ENCODE data around the gene CPNE5. TPM values are rescaled to one million over a fixed set of nuclear protein-coding genes. Genes with fewer than 3 reads are reported as not detected.

CPNE5 gene
- total and polyA plus RNA-seq, 2 donors (not counting 1 experiment from before 2014, with no cell fraction given): 0.02 TPM; not detected in 1

DNA sequence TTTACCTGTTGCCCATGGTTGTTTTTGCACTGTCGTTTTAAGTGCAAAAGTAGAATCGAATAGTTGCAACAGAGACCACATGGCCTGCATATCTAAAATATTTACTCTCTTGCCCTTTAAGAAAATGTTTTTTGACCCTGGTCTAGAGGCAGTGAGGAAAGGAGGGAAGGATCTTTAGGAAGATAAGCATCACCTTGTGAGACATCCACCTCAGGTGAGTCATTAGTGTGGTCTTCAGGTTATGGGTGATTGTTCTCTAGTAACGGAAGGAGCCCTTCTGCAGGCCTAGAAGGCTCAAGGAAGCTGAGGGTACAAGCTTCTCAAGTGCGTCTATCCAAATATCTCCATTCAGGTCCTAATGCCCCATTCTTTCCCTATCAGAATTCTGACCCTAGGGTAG, 148.2 kb downstream of the CPNE5 start:
- no peaks in the 10 kb centered on the region for H3K27me3 ChIP-seq (ENCODE audit: control insufficient read depth, insufficient read depth, low read length)
- H4K20me1 ChIP-seq (ENCODE audit: control insufficient read depth, extremely low read depth, insufficient read depth, low read length): no peaks in the 10 kb centered on the region
- H3K9me3 ChIP-seq (ENCODE audit: control insufficient read depth, insufficient read depth, low read depth, low read length): no peaks in the 10 kb centered on the region
- H3K4me3 ChIP-seq (replicated peaks in 1 of 4; ENCODE audit: control extremely low read depth in 1 of 4, insufficient read depth in 1 of 4, low read depth in 3 of 4, low read length in 4 of 4): no peak overlapping the region
- no peak overlapping the region for H3K4me2 ChIP-seq (ENCODE audit: extremely low read depth, insufficient read depth, low read length)
- no peak overlapping the region for H2AFZ ChIP-seq (ENCODE audit: low read length)
- H3K79me2 ChIP-seq (ENCODE audit: control insufficient read depth, insufficient read depth, low read length): no peaks in the 10 kb centered on the region
- DNase-seq (ENCODE audit: low read depth in 2 of 2): no peak
- H3K27ac ChIP-seq (ENCODE audit: insufficient read depth, low read length): no peak overlapping the region
- H3K4me1 ChIP-seq (ENCODE audit: control insufficient read depth, extremely low read depth, insufficient read depth, low read length): no peaks in the 10 kb centered on the region
- H3K9ac ChIP-seq (ENCODE audit: insufficient read depth, low read length): no peak overlapping the region
- TF ChIP-seq, protein P1, sequence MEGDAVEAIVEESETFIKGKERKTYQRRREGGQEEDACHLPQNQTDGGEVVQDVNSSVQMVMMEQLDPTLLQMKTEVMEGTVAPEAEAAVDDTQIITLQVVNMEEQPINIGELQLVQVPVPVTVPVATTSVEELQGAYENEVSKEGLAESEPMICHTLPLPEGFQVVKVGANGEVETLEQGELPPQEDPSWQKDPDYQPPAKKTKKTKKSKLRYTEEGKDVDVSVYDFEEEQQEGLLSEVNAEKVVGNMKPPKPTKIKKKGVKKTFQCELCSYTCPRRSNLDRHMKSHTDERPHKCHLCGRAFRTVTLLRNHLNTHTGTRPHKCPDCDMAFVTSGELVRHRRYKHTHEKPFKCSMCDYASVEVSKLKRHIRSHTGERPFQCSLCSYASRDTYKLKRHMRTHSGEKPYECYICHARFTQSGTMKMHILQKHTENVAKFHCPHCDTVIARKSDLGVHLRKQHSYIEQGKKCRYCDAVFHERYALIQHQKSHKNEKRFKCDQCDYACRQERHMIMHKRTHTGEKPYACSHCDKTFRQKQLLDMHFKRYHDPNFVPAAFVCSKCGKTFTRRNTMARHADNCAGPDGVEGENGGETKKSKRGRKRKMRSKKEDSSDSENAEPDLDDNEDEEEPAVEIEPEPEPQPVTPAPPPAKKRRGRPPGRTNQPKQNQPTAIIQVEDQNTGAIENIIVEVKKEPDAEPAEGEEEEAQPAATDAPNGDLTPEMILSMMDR (conservative IDR thresholded peaks at IDR 0.05 in 1 of 2, IDR thresholded peaks at IDR 0.05 in 1 of 2; ENCODE audit: low read depth in 1 of 2, low read length in 2 of 2): no peak
- no peak for TF ChIP-seq EZH2 (IDR thresholded peaks at IDR 0.05; ENCODE audit: low read length, missing control alignments)
- H3K36me3 ChIP-seq (ENCODE audit: control insufficient read depth, insufficient read depth, low read length): peaks cover 10% of the 10 kb centered on the region

Other genes starting within 250 kb of the CPNE5 start
- 191 and 200 TPM in 2 replicates for gene SRSF3, start 245.1 kb downstream of the CPNE5 start, total RNA-seq
- gene SRSF3, start 245.1 kb downstream of the CPNE5 start, polyA plus RNA-seq: 435 and 493 TPM in 2 replicates
- 470 and 900 TPM in 2 replicates for gene CDKN1A, start 160.7 kb downstream of the CPNE5 start, total RNA-seq
- gene CDKN1A, start 160.7 kb downstream of the CPNE5 start, polyA plus RNA-seq: 166 and 238 TPM in 2 replicates
- gene RAB44, start 141.6 kb downstream of the CPNE5 start, total RNA-seq: under 0.01 TPM in 2 replicates
- 0.03 TPM in 1 of 2 replicates, not detected in the other for gene RAB44, start 141.6 kb downstream of the CPNE5 start, polyA plus RNA-seq
- 12.8 and 17.5 TPM in 2 replicates for gene PPIL1, start 35.4 kb upstream of the CPNE5 start, total RNA-seq
- gene PPIL1, start 35.4 kb upstream of the CPNE5 start, polyA plus RNA-seq: 30.6 and 37.6 TPM in 2 replicates
- gene C6orf89, start 46.5 kb upstream of the CPNE5 start, total RNA-seq: 37.8 and 47.1 TPM in 2 replicates
- 58.8 and 66.7 TPM in 2 replicates for gene C6orf89, start 46.5 kb upstream of the CPNE5 start, polyA plus RNA-seq
- 0.26 TPM in 1 of 2 replicates, not detected in the other for gene PI16, start 115.3 kb upstream of the CPNE5 start, total RNA-seq
- 0.09 and 0.67 TPM in 2 replicates for gene PI16, start 115.3 kb upstream of the CPNE5 start, polyA plus RNA-seq
- gene MTCH1, start 146.8 kb upstream of the CPNE5 start, total RNA-seq: 166 and 222 TPM in 2 replicates
- gene MTCH1, start 146.8 kb upstream of the CPNE5 start, polyA plus RNA-seq: 131 and 153 TPM in 2 replicates
- gene FGD2, start 166.2 kb upstream of the CPNE5 start, total RNA-seq: not detected in 2 replicates
- gene FGD2, start 166.2 kb upstream of the CPNE5 start, polyA plus RNA-seq: not detected in 2 replicates